Activated T-helper 1 cell treated with anti-CD3 and anti-CD28 coated beads, Interleukin-12 subunit alpha, Interleukin-12 subunit beta, Interleukin-2, Interleukin-4 antibody, amounts not matched to agents 30 ng/mL and 10 ng/mL and 1 ng/mL, durations not matched to agents 14 hours and 24 hours and 36 hours (primary cell): Measurements from ENCODE around the gene SLC39A8. TPM values are rescaled to one million over a fixed set of nuclear protein-coding genes. Genes with fewer than 3 reads are reported as not detected.

ENCODE experiments used
- total RNA-seq: library from RNA; stranded (reverse); gene quantifications from 2 replicates; pipeline ENCODE4 v1.2.3, GENCODE V29; 2022

The SLC39A8 gene
- total RNA-seq, 1 donor from 2014 or later = 87.8 TPM

Other genes starting within 250 kb of the SLC39A8 start
- 139 and 145 TPM in 2 replicates for gene NFKB1, start 155.9 kb upstream of the SLC39A8 start, total RNA-seq